Keratinocyte (primary cell): Measurements from ENCODE around the gene TOPAZ1. TPM values are rescaled to one million over a fixed set of nuclear protein-coding genes. Genes with fewer than 3 reads are reported as not detected.

Source experiments
- DNase-seq: peaks from one replicate; pipeline ENCODE4 v3.0.0-alpha.2; 2011; ENCODE audit warnings: low read depth, missing footprints, low spot score
- FAIRE-seq: peaks from 2 replicates; lab custom pipeline; 2011; peaks lifted over from hg19 to GRCh38; lab: Jason Lieb, UNC
- H2AFZ ChIP-seq: 2 replicates; pipeline ENCODE4 v1.6.0; 2012; ENCODE audit warnings: low read length, control low read depth, inconsistent platforms; ENCODE audit not compliant: control insufficient read depth
- H3K27ac ChIP-seq: 2 replicates; pipeline ENCODE4 v1.5.1; 2011; ENCODE audit warnings: low read length; ENCODE audit not compliant: control insufficient read depth, insufficient read depth
- H3K27me3 ChIP-seq: 3 replicates; pipeline ENCODE4 v1.6.0; 2011; ENCODE audit warnings: low read length; ENCODE audit not compliant: control insufficient read depth, insufficient read depth; ENCODE audit errors: extremely low read depth
- H3K36me3 ChIP-seq, 2 experiments: 2 replicates in 1 of 2; 3 replicates in 1 of 2; pipeline ENCODE4 v1.5.1; 2011; ENCODE audit warnings: low read length in 2 of 2, mild to moderate bottlenecking in 1 of 2; ENCODE audit not compliant: control insufficient read depth in 2 of 2, insufficient read depth in 2 of 2; ENCODE audit errors: extremely low read depth in 1 of 2
- H3K4me1 ChIP-seq: 3 replicates; pipeline ENCODE4 v1.5.1; 2011; ENCODE audit warnings: low read length; ENCODE audit not compliant: control insufficient read depth, insufficient read depth; ENCODE audit errors: extremely low read depth
- H3K4me2 ChIP-seq: 3 replicates; pipeline ENCODE4 v1.6.0; 2011; ENCODE audit warnings: low read depth, low read length; ENCODE audit not compliant: control insufficient read depth, insufficient read depth; ENCODE audit errors: extremely low read depth
- H3K4me3 ChIP-seq, 3 experiments: fragments of 200-600 bp in 1 of 3; sonication (generic) in 1 of 3; 2 replicates in 2 of 3; 3 replicates in 1 of 3; pipeline ENCODE4 v1.5.1; 2011 to 2016; ENCODE audit warnings: low read length in 3 of 3, mild to moderate bottlenecking in 3 of 3, control low read depth in 2 of 3, inconsistent platforms in 1 of 3, low read depth in 1 of 3, mixed read lengths in 1 of 3, mixed run types in 1 of 3, moderate library complexity in 1 of 3; ENCODE audit not compliant: control insufficient read depth in 2 of 3, insufficient read depth in 2 of 3; ENCODE audit errors: extremely low read depth in 1 of 3
- H3K79me2 ChIP-seq: 2 replicates; pipeline ENCODE4 v1.6.0; 2012; ENCODE audit warnings: low read length; ENCODE audit not compliant: control insufficient read depth, insufficient read depth
- H3K9ac ChIP-seq: 3 replicates; pipeline ENCODE4 v1.6.0; 2011; ENCODE audit warnings: low read length; ENCODE audit not compliant: control insufficient read depth, insufficient read depth; ENCODE audit errors: extremely low read depth
- H3K9me1 ChIP-seq: 3 replicates; pipeline ENCODE4 v1.6.0; 2011; ENCODE audit warnings: low read length; ENCODE audit not compliant: control insufficient read depth, insufficient read depth; ENCODE audit errors: extremely low read depth
- H3K9me3 ChIP-seq: 2 replicates; pipeline ENCODE4 v1.5.1; 2012; ENCODE audit warnings: low read depth, low read length; ENCODE audit not compliant: control insufficient read depth
- H4K20me1 ChIP-seq: 3 replicates; pipeline ENCODE4 v1.6.0; 2011; ENCODE audit warnings: low read length; ENCODE audit not compliant: control insufficient read depth, insufficient read depth; ENCODE audit errors: extremely low read depth
- EZH2 ChIP-seq: IDR thresholded peaks from one replicate; pipeline ENCODE4 v1.6.1; 2012; ENCODE audit warnings: inconsistent platforms, mild to moderate bottlenecking, low read length, moderate library complexity
- dilution Hi-C: fragments of 300-500 bp; cut with MboI; formaldehyde crosslinking; loops from one replicate; pipeline ENCODE4 v1.7.0; 2020; ENCODE audit warnings: low sequenced_read_pairs; ENCODE audit not compliant: extremely low pct_ligation_motif_present
- polyA plus RNA-seq, 5 experiments: library from polyadenylated mRNA; depleted of rRNA in 3 of 5; stranded (reverse) in 3 of 5; stranded (forward) in 1 of 5; unstranded in 1 of 5; fragments of >200 nt; gene quantifications; 1 replicate in 1 of 5; 2 replicates in 3 of 5; 3 replicates in 1 of 5; pipeline versions ENCODE4 v1.2.1 to v1.2.3, GENCODE V29; 2011 to 2012; ENCODE audit warnings: missing spikeins in 2 of 5, low read depth in 1 of 5, low replicate concordance in 1 of 5
- TF ChIP-seq, protein P1 (sequence below), 3 experiments: IDR thresholded peaks in 1 of 3; conservative IDR thresholded peaks in 1 of 3; optimal IDR thresholded peaks in 1 of 3; 2 replicates in 2 of 3; 3 replicates in 1 of 3; pipeline versions ENCODE3 to v1.5.1; 2011; ENCODE audit warnings: low read length in 3 of 3, mild to moderate bottlenecking in 3 of 3, moderate library complexity in 2 of 3, control low read depth in 1 of 3, inconsistent platforms in 1 of 3; ENCODE audit not compliant: insufficient read depth in 2 of 3; ENCODE audit errors: extremely low read depth in 1 of 3

TOPAZ1 gene
- polyA plus RNA-seq, 1 donor (not counting 4 experiments of a cell fraction or from before 2014, with no cell fraction given): not detected

GRCh38 chr3:44236485-44236908, 5.2 kb upstream of the TOPAZ1 start:
- no peaks in the 10 kb centered on the region for H3K9me1 ChIP-seq
- H3K4me3 ChIP-seq: no peak overlapping the region
- no peak overlapping the region for H3K4me2 ChIP-seq
- dilution Hi-C loops: no loop called here
- TF ChIP-seq EZH2: no peak
- TF ChIP-seq, protein P1, sequence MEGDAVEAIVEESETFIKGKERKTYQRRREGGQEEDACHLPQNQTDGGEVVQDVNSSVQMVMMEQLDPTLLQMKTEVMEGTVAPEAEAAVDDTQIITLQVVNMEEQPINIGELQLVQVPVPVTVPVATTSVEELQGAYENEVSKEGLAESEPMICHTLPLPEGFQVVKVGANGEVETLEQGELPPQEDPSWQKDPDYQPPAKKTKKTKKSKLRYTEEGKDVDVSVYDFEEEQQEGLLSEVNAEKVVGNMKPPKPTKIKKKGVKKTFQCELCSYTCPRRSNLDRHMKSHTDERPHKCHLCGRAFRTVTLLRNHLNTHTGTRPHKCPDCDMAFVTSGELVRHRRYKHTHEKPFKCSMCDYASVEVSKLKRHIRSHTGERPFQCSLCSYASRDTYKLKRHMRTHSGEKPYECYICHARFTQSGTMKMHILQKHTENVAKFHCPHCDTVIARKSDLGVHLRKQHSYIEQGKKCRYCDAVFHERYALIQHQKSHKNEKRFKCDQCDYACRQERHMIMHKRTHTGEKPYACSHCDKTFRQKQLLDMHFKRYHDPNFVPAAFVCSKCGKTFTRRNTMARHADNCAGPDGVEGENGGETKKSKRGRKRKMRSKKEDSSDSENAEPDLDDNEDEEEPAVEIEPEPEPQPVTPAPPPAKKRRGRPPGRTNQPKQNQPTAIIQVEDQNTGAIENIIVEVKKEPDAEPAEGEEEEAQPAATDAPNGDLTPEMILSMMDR (optimal IDR thresholded peaks at IDR 0.05 in 1 of 3, IDR thresholded peaks at IDR 0.05 in 1 of 3, conservative IDR thresholded peaks at IDR 0.05 in 1 of 3; ENCODE audit: extremely low read depth in 1 of 3, insufficient read depth in 2 of 3, low read length in 3 of 3): no peak
- no peaks in the 10 kb centered on the region for H4K20me1 ChIP-seq
- H3K36me3 ChIP-seq: no peaks in the 10 kb centered on the region
- no peaks in the 10 kb centered on the region for H3K79me2 ChIP-seq
- no peak overlapping the region for H3K27ac ChIP-seq
- peaks cover 3% of the 10 kb centered on the region for H3K4me1 ChIP-seq
- DNase-seq (no peak), FAIRE-seq (no peak)
- H3K9ac ChIP-seq: no peak overlapping the region
- no peak overlapping the region for H2AFZ ChIP-seq
- H3K9me3 ChIP-seq: no peaks in the 10 kb centered on the region
- no peaks in the 10 kb centered on the region for H3K27me3 ChIP-seq

- H3K27me3 ChIP-seq: no peaks in the 10 kb centered on the region
- dilution Hi-C loops: no loop called here
- H3K9me3 ChIP-seq: no peaks in the 10 kb centered on the region
- H3K4me3 ChIP-seq: no peak overlapping the region
- FAIRE-seq (no peak), DNase-seq (no peak)
- H3K9me1 ChIP-seq: no peaks in the 10 kb centered on the region
- H3K4me1 ChIP-seq: peaks cover 3% of the 10 kb centered on the region
- no peak overlapping the region for H3K4me2 ChIP-seq
- no peaks in the 10 kb centered on the region for H3K36me3 ChIP-seq
- no peaks in the 10 kb centered on the region for H4K20me1 ChIP-seq
- no peak overlapping the region for H3K9ac ChIP-seq
- no peaks in the 10 kb centered on the region for H3K79me2 ChIP-seq
- no peak overlapping the region for H2AFZ ChIP-seq
- H3K27ac ChIP-seq: no peak overlapping the region
- TF ChIP-seq, protein P1 (optimal IDR thresholded peaks at IDR 0.05 in 1 of 3, IDR thresholded peaks at IDR 0.05 in 1 of 3, conservative IDR thresholded peaks at IDR 0.05 in 1 of 3; ENCODE audit: extremely low read depth in 1 of 3, insufficient read depth in 2 of 3, low read length in 3 of 3): no peak
- TF ChIP-seq EZH2: no peak
Observed at GRCh38 chr3:44237161-44237560, 4.5 kb upstream of the TOPAZ1 start.
